HEK293 (cell line): ENCODE measurements around the gene CD101.
A peak's percentile ranks its signal among the peaks of the same experiment; 100 is the strongest.

Experiments
- CTCF ChIA-PET: fragments of 350-600 bp; formaldehyde crosslinking; extraction: SDS; loops from one replicate; lab custom pipeline; 2021; ENCODE audit warnings: antibody characterized with exemption; lab: Yijun Ruan, JAX
- POLR2A ChIA-PET: fragments of 300-600 bp; formaldehyde crosslinking; extraction: SDS; loops from one replicate; lab custom pipeline; 2020; ENCODE audit warnings: antibody characterized with exemption, inconsistent platforms; lab: Yijun Ruan, JAX
- H3K27ac ChIP-seq: fragments of 200-500 bp; sonication (Bioruptor generic); 2 replicates; pipeline ENCODE4 v1.5.1; 2014; ENCODE audit warnings: low read depth, low read length, control low read depth, inconsistent platforms; ENCODE audit errors: extremely low read depth
- H3K36me3 ChIP-seq, 2 experiments: fragments of 200-500 bp in 1 of 2; sonication (Bioruptor generic) in 1 of 2; 1 replicate in 1 of 2; 2 replicates in 1 of 2; pipeline ENCODE4 v1.5.1; 2014 to 2017; ENCODE audit warnings: inconsistent platforms in 2 of 2, low read length in 2 of 2; ENCODE audit not compliant: control insufficient read depth in 2 of 2, insufficient read depth in 1 of 2
- H3K4me1 ChIP-seq: fragments of 200-500 bp; sonication (Bioruptor generic); 2 replicates; pipeline ENCODE4 v1.5.1; 2014; ENCODE audit warnings: mild to moderate bottlenecking, low read length, inconsistent platforms; ENCODE audit not compliant: control insufficient read depth, insufficient read depth
- H3K4me3 ChIP-seq: 2 replicates; pipeline ENCODE4 v1.5.1; 2011; ENCODE audit warnings: low read depth, mild to moderate bottlenecking, control low read depth, low read length, moderate library complexity
- H3K9me3 ChIP-seq: fragments of 200-500 bp; sonication (Bioruptor generic); 2 replicates; pipeline ENCODE4 v1.5.1; 2014; ENCODE audit warnings: low read depth, low read length, inconsistent platforms; ENCODE audit not compliant: control insufficient read depth, insufficient read depth
- GLIS1 ChIP-seq: fragments of 450-650 bp; formaldehyde crosslinking; IDR thresholded peaks from 2 replicates; pipeline ENCODE4 v1.5.1; 2016; ENCODE audit warnings: missing biosample characterization, missing genetic modification characterization
- REPIN1 ChIP-seq: fragments of 450-650 bp; formaldehyde crosslinking; IDR thresholded peaks from 2 replicates; pipeline ENCODE4 v1.5.1; 2017; ENCODE audit warnings: missing biosample characterization, missing genetic modification characterization, low read depth
- ZBTB1 ChIP-seq: fragments of 450-650 bp; formaldehyde crosslinking; IDR thresholded peaks from 2 replicates; pipeline ENCODE4 v1.5.1; 2016; ENCODE audit warnings: missing biosample characterization, missing genetic modification characterization
- ZBTB8A ChIP-seq: fragments of 450-650 bp; formaldehyde crosslinking; IDR thresholded peaks from 2 replicates; pipeline ENCODE4 v1.5.1; 2016; ENCODE audit warnings: missing biosample characterization, missing genetic modification characterization
- ZIC2 ChIP-seq: fragments of 450-650 bp; formaldehyde crosslinking; IDR thresholded peaks from 2 replicates; pipeline ENCODE4 v1.5.1; 2016; ENCODE audit warnings: missing biosample characterization, missing genetic modification characterization
- ZNF148 ChIP-seq: fragments of 450-650 bp; formaldehyde crosslinking; IDR thresholded peaks from 2 replicates; pipeline ENCODE4 v1.5.0; 2017; ENCODE audit warnings: missing biosample characterization, missing genetic modification characterization, borderline replicate concordance
- ZNF157 ChIP-seq: fragments of 450-650 bp; formaldehyde crosslinking; IDR thresholded peaks from 2 replicates; pipeline ENCODE4 v1.5.1; 2016; ENCODE audit warnings: missing biosample characterization, missing genetic modification characterization
- ZNF2 ChIP-seq: fragments of 450-650 bp; formaldehyde crosslinking; IDR thresholded peaks from 2 replicates; pipeline ENCODE4 v1.5.1; 2016; ENCODE audit warnings: missing biosample characterization, missing genetic modification characterization
- ZNF266 ChIP-seq: fragments of 450-650 bp; formaldehyde crosslinking; IDR thresholded peaks from 2 replicates; pipeline ENCODE4 v1.5.1; 2016; ENCODE audit warnings: missing biosample characterization, missing genetic modification characterization, low read depth
- ZNF391 ChIP-seq: fragments of 450-650 bp; formaldehyde crosslinking; IDR thresholded peaks from 2 replicates; pipeline ENCODE4 v1.5.1; 2016; ENCODE audit warnings: low read depth, missing biosample characterization, missing genetic modification characterization, borderline replicate concordance
- ZNF449 ChIP-seq: fragments of 450-650 bp; formaldehyde crosslinking; IDR thresholded peaks from 2 replicates; pipeline ENCODE4 v1.5.1; 2017; ENCODE audit warnings: missing biosample characterization, mild to moderate bottlenecking, missing genetic modification characterization, moderate library complexity
- ZNF518A ChIP-seq: fragments of 450-650 bp; formaldehyde crosslinking; conservative IDR thresholded peaks from 2 replicates; pipeline ENCODE4 v1.5.1; 2016; ENCODE audit warnings: low read depth, missing biosample characterization, missing genetic modification characterization
- ZNF529 ChIP-seq: fragments of 450-650 bp; formaldehyde crosslinking; IDR thresholded peaks from 2 replicates; pipeline ENCODE4 v1.5.1; 2017; ENCODE audit warnings: missing genetic modification characterization, missing biosample characterization; ENCODE audit not compliant: insufficient replicate concordance
- ZNF571 ChIP-seq: fragments of 450-650 bp; formaldehyde crosslinking; IDR thresholded peaks from 2 replicates; pipeline ENCODE4 v1.5.0; 2017; ENCODE audit warnings: missing biosample characterization, missing genetic modification characterization
- ZNF626 ChIP-seq: fragments of 450-650 bp; sonication (Bioruptor Pico); formaldehyde crosslinking; IDR thresholded peaks from 2 replicates; pipeline ENCODE4 v1.5.1; 2018; ENCODE audit warnings: missing biosample characterization, missing genetic modification characterization, inconsistent platforms
- ZNF654 ChIP-seq: fragments of 450-650 bp; formaldehyde crosslinking; IDR thresholded peaks from 2 replicates; pipeline ENCODE4 v1.5.1; 2016; ENCODE audit warnings: low read depth, missing biosample characterization, missing genetic modification characterization
- ZNF701 ChIP-seq: fragments of 450-650 bp; formaldehyde crosslinking; IDR thresholded peaks from 2 replicates; pipeline ENCODE4 v1.5.1; 2016; ENCODE audit warnings: missing biosample characterization, missing genetic modification characterization
- ZSCAN5A ChIP-seq: fragments of 450-650 bp; formaldehyde crosslinking; IDR thresholded peaks from 2 replicates; pipeline ENCODE4 v1.5.1; 2016; ENCODE audit warnings: missing biosample characterization, missing genetic modification characterization

Gene CD101

GRCh38 chr1:116988248-116988647 lies 13.3 kb upstream of the CD101 start:
- POLR2A ChIA-PET: no interaction called here
- peak; percentile 26; the same call in 1 of the 2 replicates for TF ChIP-seq ZIC2 (tag by site-specific recombination)
- TF ChIP-seq ZSCAN5A (tag by site-specific recombination): no peak
- TF ChIP-seq GLIS1 (tag by site-specific recombination): 0 out of 2 replicates have a peak, but pooled peaks have one; percentile 24
- TF ChIP-seq, all 188 proteins: peak for 2
- Histone ChIP-seq H3K4me3 (no peak overlapping the region), H3K36me3 (peaks cover 0 to 61% of the 10 kb centered on the region in 2 experiments; a peak in 1 of 3 replicates), H3K9me3 (no peaks in the 10 kb centered on the region), H3K4me1 (no peaks in the 10 kb centered on the region), H3K27ac (no peak overlapping the region)
- CTCF ChIA-PET: interaction anchor here (0.5 to 0.7 kb wide), 2 partner anchors 251 to 370 kb away, joined by 3 read pairs; no protein-coding TSS in a partner anchor

- Histone ChIP-seq H3K9me3 (no peaks in the 10 kb centered on the region), H3K4me1 (no peaks in the 10 kb centered on the region), H3K4me3 (no peak overlapping the region), H3K27ac (no peak overlapping the region), H3K36me3 (peaks cover 0 to 61% of the 10 kb centered on the region in 2 experiments; a peak in 1 of 3 replicates)
- CTCF ChIA-PET: interaction anchor here (0.5 to 0.7 kb wide), 2 partner anchors 252 to 369 kb away, joined by 3 read pairs; no protein-coding TSS in a partner anchor
- TF ChIP-seq ZNF266 (no peak), ZNF2 (no peak), ZNF529 (no peak), REPIN1 (tag by site-specific recombination) (no peak), ZBTB8A (tag by site-specific recombination) (no peak), ZNF654 (no peak)
- POLR2A ChIA-PET: no interaction called here
Observed at GRCh38 chr1:116988908-116989307, 12.7 kb upstream of the CD101 start.

GRCh38 chr1:116989835-116990234 lies 11.7 kb upstream of the CD101 start:
- no peaks in the 10 kb centered on the region for H3K9me3 ChIP-seq
- TF ChIP-seq ZNF449 (tag by site-specific recombination) (no peak), ZNF157 (tag by site-specific recombination) (no peak), ZBTB1 (tag by site-specific recombination) (no peak), ZNF626 (tag by site-specific recombination) (no peak)
- H3K4me3 ChIP-seq: no peak overlapping the region
- CTCF ChIA-PET: no interaction called here
- no peak overlapping the region for H3K27ac ChIP-seq
- H3K4me1 ChIP-seq: no peaks in the 10 kb centered on the region
- H3K36me3 ChIP-seq: peaks cover 0 to 52% of the 10 kb centered on the region in 2 experiments; a peak in 1 of 3 replicates
- POLR2A ChIA-PET: no interaction called here

GRCh38 chr1:116990612-116991151 lies 10.9 kb upstream of the CD101 start:
- ChIA-PET POLR2A (no interaction called here), CTCF (no interaction called here)
- no peak overlapping the region for H3K4me3 ChIP-seq
- no peak overlapping the region for H3K27ac ChIP-seq
- H3K4me1 ChIP-seq: no peaks in the 10 kb centered on the region
- peaks cover 0 to 49% of the 10 kb centered on the region in 2 experiments; a peak in 1 of 3 replicates for H3K36me3 ChIP-seq
- H3K9me3 ChIP-seq: no peaks in the 10 kb centered on the region
- TF ChIP-seq ZNF391: no peak
- no peak for TF ChIP-seq ZNF571
- no peak for TF ChIP-seq ZNF518A (tag by site-specific recombination)
- TF ChIP-seq ZNF701: no peak
- no peak for TF ChIP-seq ZNF148 (tag by site-specific recombination)
